OCI-LY7 (cell line): ENCODE measurements around the gene YIPF4.

ENCODE experiments used
- EZH2phosphoT487 ChIP-seq: fragments of 200-600 bp; sonication (generic); IDR thresholded peaks from 2 replicates; pipeline ENCODE4 v1.6.1; 2018; ENCODE audit warnings: low read depth, borderline replicate concordance, mild to moderate bottlenecking, mixed run types, antibody characterized with exemption, low read length, moderate library complexity, mixed read lengths
- TF ChIP-seq, protein P1 (sequence below): fragments of 200-600 bp; sonication (generic); conservative IDR thresholded peaks from 2 replicates; pipeline ENCODE4 v1.5.1; 2014; ENCODE audit warnings: mild to moderate bottlenecking, antibody characterized with exemption, low read length, moderate library complexity, mixed read lengths

DNA sequence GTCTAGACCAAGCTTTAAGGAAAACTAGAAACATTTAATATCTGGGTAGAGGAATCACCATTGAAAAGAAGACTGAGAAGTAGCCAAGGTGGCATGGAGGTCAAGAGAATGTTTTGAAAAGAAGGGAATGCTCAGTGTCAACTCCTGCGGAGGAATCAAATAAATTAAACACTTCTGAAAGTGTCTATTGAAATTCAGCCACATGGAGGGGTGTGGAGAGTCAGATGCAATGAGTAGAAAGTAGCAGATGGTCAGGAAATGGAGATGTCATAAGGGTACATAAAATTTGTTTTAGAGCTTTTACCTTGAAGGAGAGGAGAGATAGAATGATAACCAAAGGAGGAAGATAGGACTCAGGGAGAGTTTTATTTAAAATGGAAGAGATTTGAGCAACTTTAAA lies 48.1 kb upstream of the YIPF4 start:
- no peak for TF ChIP-seq EZH2phosphoT487
- TF ChIP-seq, protein P1, sequence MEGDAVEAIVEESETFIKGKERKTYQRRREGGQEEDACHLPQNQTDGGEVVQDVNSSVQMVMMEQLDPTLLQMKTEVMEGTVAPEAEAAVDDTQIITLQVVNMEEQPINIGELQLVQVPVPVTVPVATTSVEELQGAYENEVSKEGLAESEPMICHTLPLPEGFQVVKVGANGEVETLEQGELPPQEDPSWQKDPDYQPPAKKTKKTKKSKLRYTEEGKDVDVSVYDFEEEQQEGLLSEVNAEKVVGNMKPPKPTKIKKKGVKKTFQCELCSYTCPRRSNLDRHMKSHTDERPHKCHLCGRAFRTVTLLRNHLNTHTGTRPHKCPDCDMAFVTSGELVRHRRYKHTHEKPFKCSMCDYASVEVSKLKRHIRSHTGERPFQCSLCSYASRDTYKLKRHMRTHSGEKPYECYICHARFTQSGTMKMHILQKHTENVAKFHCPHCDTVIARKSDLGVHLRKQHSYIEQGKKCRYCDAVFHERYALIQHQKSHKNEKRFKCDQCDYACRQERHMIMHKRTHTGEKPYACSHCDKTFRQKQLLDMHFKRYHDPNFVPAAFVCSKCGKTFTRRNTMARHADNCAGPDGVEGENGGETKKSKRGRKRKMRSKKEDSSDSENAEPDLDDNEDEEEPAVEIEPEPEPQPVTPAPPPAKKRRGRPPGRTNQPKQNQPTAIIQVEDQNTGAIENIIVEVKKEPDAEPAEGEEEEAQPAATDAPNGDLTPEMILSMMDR = no peak
